Transverse colon (tissue), 4 donors: Measurements from ENCODE around the gene CMTM1. TPM values are rescaled to one million over a fixed set of nuclear protein-coding genes. Genes with fewer than 3 reads are reported as not detected.

Experiments
- DNase-seq: peaks from one replicate; pipeline ENCODE4 v3.0.0-alpha.2; 2019
- H3K27ac ChIP-seq, 4 donors: fragments of 200-600 bp; sonication (generic); 2 replicates each; pipeline ENCODE4 v1.5.1; 2016 to 2018; ENCODE audit warnings: inconsistent platforms in 4 of 4
- H3K27me3 ChIP-seq: fragments of 200-600 bp; sonication (generic); 2 replicates; pipeline ENCODE4 v1.5.1; 2017; ENCODE audit warnings: inconsistent platforms
- H3K36me3 ChIP-seq, 4 donors: fragments of 200-600 bp; sonication (generic); 2 replicates each; pipeline ENCODE4 v1.5.1; 2017 to 2019; ENCODE audit warnings: inconsistent platforms in 4 of 4
- H3K4me1 ChIP-seq, 4 donors: fragments of 200-600 bp; sonication (generic); 2 replicates each; pipeline ENCODE4 v1.5.1; 2017 to 2020; ENCODE audit warnings: inconsistent platforms in 4 of 4
- H3K4me3 ChIP-seq, 4 donors: fragments of 200-600 bp; sonication (generic); 1 replicate in 1 of 4; 2 replicates in 3 of 4; pipeline versions ENCODE4 v1.5.1 to v1.6.1; 2017 to 2019; ENCODE audit warnings: inconsistent platforms in 4 of 4
- H3K9me3 ChIP-seq, 2 donors: fragments of 200-600 bp; sonication (generic); 2 replicates each; pipeline ENCODE4 v1.5.1; 2017 to 2019; ENCODE audit warnings: inconsistent platforms in 2 of 2
- CTCF ChIP-seq, 5 experiments: fragments of 200-600 bp in 3 of 5; fragments of 450-650 bp in 2 of 5; sonication (generic) in 3 of 5; IDR thresholded peaks; 1 replicate in 2 of 5; 2 replicates in 3 of 5; pipeline ENCODE4 v1.5.1; 2016 to 2017; ENCODE audit warnings: antibody characterized with exemption in 5 of 5, inconsistent platforms in 3 of 5, mild to moderate bottlenecking in 2 of 5, moderate library complexity in 1 of 5
- EP300 ChIP-seq: sonication (generic); formaldehyde crosslinking; IDR thresholded peaks from one replicate; pipeline ENCODE4 v1.6.1; 2017; ENCODE audit warnings: antibody characterized with exemption, low read depth
- POLR2A ChIP-seq: fragments of 450-650 bp; IDR thresholded peaks from one replicate; pipeline ENCODE4 v1.6.1; 2016; ENCODE audit warnings: antibody characterized with exemption, mild to moderate bottlenecking, moderate library complexity
- POLR2AphosphoS5 ChIP-seq, 3 donors: sonication (generic); formaldehyde crosslinking; IDR thresholded peaks; one replicate each; pipeline ENCODE4 v1.6.1; 2016; ENCODE audit warnings: antibody characterized with exemption in 3 of 3
- WGBS, 2 donors: methylation state at CpG; one replicate each; pipeline ENCODE4 v1.1.5; 2018; ENCODE audit warnings: low coverage in 1 of 2; 5-methylcytosine and 5-hydroxymethylcytosine counted together
- in situ Hi-C, 4 donors: fragments of 200-750 bp; cut with MboI; loops; one replicate each; pipeline versions ENCODE4 v1.15.0 to v1.15.1; 2017; ENCODE audit warnings: low sequenced_read_pairs in 3 of 4, low pct_ligation_motif_present in 1 of 4, low pct_unique_long_range_greater_than_20kb in 1 of 4
- intact Hi-C: fragments of 100-400 bp; cut with DNase I; formaldehyde crosslinking; loops from one replicate; pipeline ENCODE4 v1.15.1; 2023; ENCODE audit warnings: low total_unique reads
- total RNA-seq, 4 donors: library from RNA; depleted of rRNA; stranded (reverse); fragments of >200 nt; gene quantifications; one replicate each; pipeline ENCODE4 v1.1.0, GENCODE V29; 2016

The CMTM1 gene
- total RNA-seq, 4 donors from 2014 or later: 2.0 to 34.2 (median 4.0) TPM; not detected in 1

DNA sequence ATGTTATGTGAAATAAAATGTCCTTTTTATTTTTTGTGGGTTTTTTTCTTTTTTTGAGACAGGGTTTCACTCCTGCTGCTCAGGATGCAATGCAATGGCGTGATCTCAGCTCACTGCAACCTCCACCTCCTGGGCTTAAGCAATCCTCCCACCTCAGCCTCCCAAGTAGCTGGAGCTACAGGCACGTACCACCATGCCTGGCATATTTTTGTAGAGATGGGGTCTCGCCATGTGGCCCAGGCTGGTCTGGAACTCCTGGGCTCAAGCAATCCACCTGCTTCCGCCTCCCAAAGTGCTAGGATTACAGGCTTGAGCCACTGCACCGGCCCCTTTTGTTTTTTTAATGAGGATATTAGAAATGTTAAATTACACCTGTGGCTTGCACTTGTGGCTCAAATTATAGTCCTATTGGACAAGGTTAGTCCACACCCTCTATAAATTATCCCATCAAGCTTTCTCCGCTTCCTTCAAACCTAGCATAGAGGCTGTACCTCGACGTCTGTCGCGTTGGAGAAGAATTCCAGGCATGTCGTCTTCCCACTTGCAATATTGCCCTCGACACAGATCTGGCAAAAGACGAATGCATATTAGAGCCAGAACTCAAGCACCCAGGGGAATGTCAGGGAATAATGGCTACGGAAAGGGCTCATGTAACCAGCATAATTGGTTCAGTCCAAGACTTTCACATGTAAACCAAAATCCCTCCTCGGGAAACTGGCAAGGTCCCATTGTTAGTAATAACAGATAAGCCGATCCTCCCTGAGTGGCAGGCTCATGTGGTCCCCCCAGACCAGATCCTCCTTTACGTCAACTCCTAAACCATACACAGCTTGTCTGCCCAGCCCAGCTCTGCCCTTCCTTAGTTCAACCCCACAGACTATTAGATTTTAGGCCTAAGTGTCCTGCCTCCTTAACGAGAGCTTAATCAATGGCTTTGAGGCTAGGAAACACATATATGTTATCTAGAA lies 24.6 kb upstream of the CMTM1 start:
- peaks cover 0 to 4% (median 0%) of the 10 kb centered on the region in 4 donors for H3K4me1 ChIP-seq
- H3K9me3 ChIP-seq: no peaks in the 10 kb centered on the region
- in situ Hi-C loops (no loop called here), intact Hi-C loops (no loop called here)
- H3K36me3 ChIP-seq: peaks cover 0 to 7% (median 4%) of the 10 kb centered on the region in 4 donors
- H3K4me3 ChIP-seq: no peak overlapping the region
- H3K27me3 ChIP-seq: no peaks in the 10 kb centered on the region
- DNase-seq: no peak
- 78 to 91% methylated on average over 11 to 18 of the region's 18 CpGs for WGBS, 2 donors
- TF ChIP-seq EP300: no peak
- no peak for TF ChIP-seq CTCF (IDR thresholded peaks at IDR 0.05)
- no peak for TF ChIP-seq POLR2A
- no peak for TF ChIP-seq POLR2AphosphoS5 (IDR thresholded peaks at IDR 0.05)
- no peak overlapping the region for H3K27ac ChIP-seq

- no peak for DNase-seq
- H3K9me3 ChIP-seq: no peaks in the 10 kb centered on the region
- no peak overlapping the region for H3K27ac ChIP-seq
- 97% methylated on average over 3 of the region's 3 CpGs; no CpG with 5 or more reads in 1 of the 2 donors for WGBS, 2 donors
- no peak for TF ChIP-seq CTCF (IDR thresholded peaks at IDR 0.05)
- no peak for TF ChIP-seq POLR2AphosphoS5 (IDR thresholded peaks at IDR 0.05)
- TF ChIP-seq POLR2A: no peak
- no peak for TF ChIP-seq EP300
- no peak overlapping the region for H3K4me3 ChIP-seq
- H3K4me1 ChIP-seq: peaks cover 0 to 4% (median 0%) of the 10 kb centered on the region in 4 donors
- H3K36me3 ChIP-seq: peaks cover 0 to 7% (median 2%) of the 10 kb centered on the region in 4 donors
- H3K27me3 ChIP-seq: no peaks in the 10 kb centered on the region
- in situ Hi-C loops: no loop called here
- intact Hi-C loops: no loop called here
Observed at GRCh38 chr16:66542396-66542795, 23.8 kb upstream of the CMTM1 start.

DNA sequence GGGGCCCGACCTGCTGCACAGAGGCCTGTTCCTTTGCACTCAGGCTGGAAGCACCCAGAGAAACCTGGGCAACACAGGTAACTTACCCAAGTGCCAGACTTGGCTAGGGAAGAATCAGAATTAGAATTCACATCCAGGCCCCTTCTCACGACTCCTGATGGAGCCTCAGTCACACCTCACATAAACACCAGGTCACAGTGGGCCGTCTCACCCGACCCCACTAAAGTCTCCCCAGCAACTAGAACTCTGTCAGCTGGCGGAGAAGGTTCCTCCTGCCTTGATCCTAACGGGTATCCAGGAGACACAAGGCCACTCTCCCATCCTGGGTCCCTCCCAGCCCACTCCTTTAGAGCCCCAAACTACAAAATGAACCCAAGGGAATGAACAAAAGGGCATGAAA lies 22.7 kb upstream of the CMTM1 start:
- H3K9me3 ChIP-seq: no peaks in the 10 kb centered on the region
- in situ Hi-C loops: no loop called here
- no peaks in the 10 kb centered on the region for H3K27me3 ChIP-seq
- no peak overlapping the region for H3K4me3 ChIP-seq
- intact Hi-C loops: no loop called here
- H3K4me1 ChIP-seq: peaks cover 0 to 9% (median 4%) of the 10 kb centered on the region in 4 donors
- 81% methylated on average over 6 of the region's 6 CpGs; no CpG with 5 or more reads in 1 of the 2 donors for WGBS, 2 donors
- no peak overlapping the region for H3K27ac ChIP-seq
- peaks cover 0 to 7% (median 2%) of the 10 kb centered on the region in 4 donors for H3K36me3 ChIP-seq
- no peak for DNase-seq
- no peak for TF ChIP-seq CTCF (IDR thresholded peaks at IDR 0.05)
- TF ChIP-seq POLR2A: no peak
- no peak for TF ChIP-seq POLR2AphosphoS5 (IDR thresholded peaks at IDR 0.05)
- TF ChIP-seq EP300: no peak

- Histone ChIP-seq H3K27ac (peak overlapping the region in 1 of 4 donors; percentile 17), H3K9me3 (no peaks in the 10 kb centered on the region), H3K4me3 (no peak overlapping the region), H3K27me3 (no peaks in the 10 kb centered on the region), H3K4me1 (peaks cover 0 to 13% (median 10%) of the 10 kb centered on the region in 4 donors), H3K36me3 (peaks cover 0 to 7% (median 2%) of the 10 kb centered on the region in 4 donors)
- intact Hi-C loops: no loop called here
- no peak for DNase-seq
- WGBS, 2 donors: 68 to 75% methylated on average over 7 of the region's 7 CpGs
- in situ Hi-C loops: no loop called here
- no peak for TF ChIP-seq POLR2A
- no peak for TF ChIP-seq EP300
- no peak for TF ChIP-seq POLR2AphosphoS5 (IDR thresholded peaks at IDR 0.05)
- no peak for TF ChIP-seq CTCF (IDR thresholded peaks at IDR 0.05)
Observed at GRCh38 chr16:66544016-66544757, 22.1 kb upstream of the CMTM1 start.
